Measurements from ENCODE around the gene MAGEB17.

DNA sequence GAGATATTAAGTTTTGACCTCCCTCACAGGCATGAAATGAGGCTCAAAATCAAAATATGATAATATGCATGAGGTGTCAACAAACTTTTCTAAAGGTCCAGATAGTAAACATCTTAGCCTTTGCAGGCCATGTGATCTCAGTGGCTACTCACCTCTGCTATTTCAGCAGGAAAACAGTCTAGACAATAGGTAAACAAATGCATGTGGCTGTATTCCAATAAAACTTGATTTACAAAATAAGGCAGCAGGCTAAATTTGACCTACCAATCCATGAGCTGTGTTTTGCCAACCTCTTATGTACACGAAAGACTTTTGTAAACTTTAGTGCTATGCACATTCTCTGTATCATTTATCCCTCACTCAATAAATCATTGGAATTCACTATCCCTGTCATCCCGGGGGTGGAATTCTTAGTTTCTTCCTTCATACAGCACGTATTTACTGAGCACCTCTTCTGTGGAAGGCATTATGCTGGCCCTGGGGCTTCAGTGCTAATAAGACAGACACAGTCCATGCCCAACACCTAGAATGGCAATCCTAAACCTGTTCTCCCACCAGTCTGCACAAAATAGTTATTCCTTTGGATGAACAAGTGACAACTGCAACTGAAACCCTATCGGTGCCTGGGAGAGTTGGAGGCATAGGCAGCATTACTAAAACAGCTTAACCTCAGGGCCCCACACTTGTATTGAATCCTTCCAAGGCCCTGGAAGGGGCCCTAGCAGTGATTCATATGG lies 19.9 kb downstream of the MAGEB17 start:
- TF ChIP-seq, protein P1, sequence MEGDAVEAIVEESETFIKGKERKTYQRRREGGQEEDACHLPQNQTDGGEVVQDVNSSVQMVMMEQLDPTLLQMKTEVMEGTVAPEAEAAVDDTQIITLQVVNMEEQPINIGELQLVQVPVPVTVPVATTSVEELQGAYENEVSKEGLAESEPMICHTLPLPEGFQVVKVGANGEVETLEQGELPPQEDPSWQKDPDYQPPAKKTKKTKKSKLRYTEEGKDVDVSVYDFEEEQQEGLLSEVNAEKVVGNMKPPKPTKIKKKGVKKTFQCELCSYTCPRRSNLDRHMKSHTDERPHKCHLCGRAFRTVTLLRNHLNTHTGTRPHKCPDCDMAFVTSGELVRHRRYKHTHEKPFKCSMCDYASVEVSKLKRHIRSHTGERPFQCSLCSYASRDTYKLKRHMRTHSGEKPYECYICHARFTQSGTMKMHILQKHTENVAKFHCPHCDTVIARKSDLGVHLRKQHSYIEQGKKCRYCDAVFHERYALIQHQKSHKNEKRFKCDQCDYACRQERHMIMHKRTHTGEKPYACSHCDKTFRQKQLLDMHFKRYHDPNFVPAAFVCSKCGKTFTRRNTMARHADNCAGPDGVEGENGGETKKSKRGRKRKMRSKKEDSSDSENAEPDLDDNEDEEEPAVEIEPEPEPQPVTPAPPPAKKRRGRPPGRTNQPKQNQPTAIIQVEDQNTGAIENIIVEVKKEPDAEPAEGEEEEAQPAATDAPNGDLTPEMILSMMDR (conservative IDR thresholded peaks at IDR 0.05) = no peak
- no peak for TF ChIP-seq EZH2 (IDR thresholded peaks at IDR 0.05; ENCODE audit: low read depth)
